ENCODE measurements around the gene CDH5.

GRCh38 chr16:66439051-66439730, 72.7 kb downstream of the CDH5 start:
- no peak for TF ChIP-seq CTCF (conservative IDR thresholded peaks at IDR 0.05)
- TF ChIP-seq ZFX (IDR thresholded peaks at IDR 0.05), result no peak
